KG1 (cell line): Measurements from ENCODE around the gene CDK11A.
"Not testable (repeated sequence)": the region's sequence is repeated elsewhere in the genome, so short reads cannot be mapped to it uniquely, and the experiment has no call there.

Experiments
- DNase-seq: peaks from one replicate; lab custom pipeline; 2025; lab: John Stamatoyannopoulos, UW

The CDK11A gene

GRCh38 chr1:1683104-1683905, 40.9 kb downstream of the CDK11A start:
- DNase-seq, result no peak

- no peak for DNase-seq
Observed at GRCh38 chr1:1680912-1681273, 43.3 kb downstream of the CDK11A start.

- no peak for DNase-seq
Observed at GRCh38 chr1:1680031-1680911, 43.9 kb downstream of the CDK11A start.

- peak; percentile 24 for DNase-seq
Observed at GRCh38 chr1:1678581-1679380, 45.4 kb downstream of the CDK11A start.

GRCh38 chr1:1677718-1678580, 46.2 kb downstream of the CDK11A start:
- DNase-seq, result no peak

- not testable (repeated sequence) for DNase-seq
Observed at GRCh38 chr1:1676087-1676486, 48.1 kb downstream of the CDK11A start.

- not testable (repeated sequence) for DNase-seq
Observed at GRCh38 chr1:1675218-1675617, 48.9 kb downstream of the CDK11A start.

- not testable (repeated sequence) for DNase-seq
Observed at GRCh38 chr1:1674806-1675205, 49.4 kb downstream of the CDK11A start.

- no peak for DNase-seq
Observed at GRCh38 chr1:1672181-1672965, 51.8 kb downstream of the CDK11A start.

GRCh38 chr1:1671365-1672119, 52.6 kb downstream of the CDK11A start:
- DNase-seq, result no peak

GRCh38 chr1:1670866-1671265, 53.3 kb downstream of the CDK11A start:
- DNase-seq, result no peak

- DNase-seq, result no peak
Observed at GRCh38 chr1:1669468-1670440, 54.4 kb downstream of the CDK11A start.

- DNase-seq, result no peak
Observed at GRCh38 chr1:1666526-1666925, 57.6 kb downstream of the CDK11A start.

- no peak for DNase-seq
Observed at GRCh38 chr1:1665815-1666251, 58.3 kb downstream of the CDK11A start.

- DNase-seq, result no peak
Observed at GRCh38 chr1:1664941-1665814, 59.0 kb downstream of the CDK11A start.

- DNase-seq, result not testable (repeated sequence)
Observed at GRCh38 chr1:1664318-1664717, 59.8 kb downstream of the CDK11A start.

- not testable (repeated sequence) for DNase-seq
Observed at GRCh38 chr1:1662830-1663560, 61.2 kb downstream of the CDK11A start.
